GM19372 (cell line): ENCODE results near the gene FGL2.
"Not testable (repeated sequence)": the region's sequence is repeated elsewhere in the genome, so short reads cannot be mapped to it uniquely, and the experiment has no call there.

Source experiments
- ATAC-seq: cut with Tn5 transposase; IDR thresholded peaks from one replicate; pipeline ENCODE4 v1.9.1; 2021; ENCODE audit warnings: mild to moderate bottlenecking, low read depth, moderate library complexity; ENCODE audit not compliant: unreplicated experiment

The FGL2 gene, protein sequence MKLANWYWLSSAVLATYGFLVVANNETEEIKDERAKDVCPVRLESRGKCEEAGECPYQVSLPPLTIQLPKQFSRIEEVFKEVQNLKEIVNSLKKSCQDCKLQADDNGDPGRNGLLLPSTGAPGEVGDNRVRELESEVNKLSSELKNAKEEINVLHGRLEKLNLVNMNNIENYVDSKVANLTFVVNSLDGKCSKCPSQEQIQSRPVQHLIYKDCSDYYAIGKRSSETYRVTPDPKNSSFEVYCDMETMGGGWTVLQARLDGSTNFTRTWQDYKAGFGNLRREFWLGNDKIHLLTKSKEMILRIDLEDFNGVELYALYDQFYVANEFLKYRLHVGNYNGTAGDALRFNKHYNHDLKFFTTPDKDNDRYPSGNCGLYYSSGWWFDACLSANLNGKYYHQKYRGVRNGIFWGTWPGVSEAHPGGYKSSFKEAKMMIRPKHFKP

DNA sequence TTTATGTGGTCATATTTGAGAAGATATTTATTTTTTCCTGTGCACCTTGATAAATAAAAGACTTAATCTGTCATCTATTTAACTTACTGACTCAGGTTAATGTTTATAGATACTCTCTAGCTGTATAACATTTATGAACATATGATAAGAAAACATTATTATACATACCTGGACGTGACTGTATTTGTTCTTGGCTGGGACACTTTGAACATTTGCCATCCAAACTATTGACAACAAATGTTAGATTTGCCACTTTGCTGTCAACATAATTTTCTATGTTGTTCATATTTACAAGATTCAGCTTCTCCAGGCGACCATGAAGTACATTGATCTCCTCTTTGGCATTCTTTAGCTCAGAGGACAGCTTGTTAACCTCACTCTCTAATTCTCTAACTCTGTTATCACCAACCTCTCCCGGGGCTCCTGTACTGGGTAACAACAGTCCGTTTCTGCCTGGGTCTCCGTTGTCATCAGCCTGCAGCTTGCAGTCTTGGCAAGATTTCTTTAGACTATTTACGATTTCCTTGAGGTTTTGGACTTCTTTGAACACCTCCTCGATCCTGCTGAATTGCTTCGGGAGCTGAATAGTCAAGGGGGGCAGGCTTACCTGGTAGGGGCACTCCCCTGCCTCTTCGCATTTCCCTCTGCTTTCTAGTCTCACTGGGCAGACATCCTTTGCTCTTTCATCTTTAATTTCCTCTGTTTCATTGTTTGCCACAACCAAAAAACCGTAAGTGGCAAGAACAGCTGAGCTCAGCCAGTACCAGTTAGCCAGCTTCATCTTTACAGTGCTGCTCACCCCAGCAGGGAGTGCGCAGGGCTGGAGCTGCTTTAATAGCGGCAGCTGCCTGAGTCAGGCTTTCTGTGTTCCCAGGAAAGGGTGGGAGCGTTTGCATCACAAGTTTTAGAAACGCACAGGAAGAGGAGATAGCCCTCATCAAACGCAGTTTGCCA lies at the start of gene FGL2:
FGL2 (minus strand) TSS at position 807 of the 954 bp plus-strand sequence; CDS start at position 781, 26 bp downstream.
- no peak for ATAC-seq

DNA sequence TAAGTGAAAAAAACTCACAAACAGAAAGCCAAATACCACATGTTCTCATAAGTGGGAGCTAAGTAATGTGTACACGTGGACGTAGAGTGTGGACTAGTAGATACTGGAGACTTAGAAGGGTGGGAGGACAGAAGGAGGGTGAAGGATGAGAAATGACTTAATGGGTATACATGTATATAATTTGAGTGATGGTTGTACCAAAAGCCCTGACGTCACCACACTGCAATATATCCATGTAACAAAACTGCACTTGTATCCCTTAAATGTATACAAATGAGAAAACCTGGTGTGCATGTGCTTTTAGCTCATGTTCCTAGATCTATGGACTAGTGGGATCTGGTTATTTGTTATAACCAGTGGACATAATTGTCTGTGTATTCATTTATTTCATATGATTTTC lies 48.5 kb upstream of the FGL2 start:
- ATAC-seq = no peak

DNA sequence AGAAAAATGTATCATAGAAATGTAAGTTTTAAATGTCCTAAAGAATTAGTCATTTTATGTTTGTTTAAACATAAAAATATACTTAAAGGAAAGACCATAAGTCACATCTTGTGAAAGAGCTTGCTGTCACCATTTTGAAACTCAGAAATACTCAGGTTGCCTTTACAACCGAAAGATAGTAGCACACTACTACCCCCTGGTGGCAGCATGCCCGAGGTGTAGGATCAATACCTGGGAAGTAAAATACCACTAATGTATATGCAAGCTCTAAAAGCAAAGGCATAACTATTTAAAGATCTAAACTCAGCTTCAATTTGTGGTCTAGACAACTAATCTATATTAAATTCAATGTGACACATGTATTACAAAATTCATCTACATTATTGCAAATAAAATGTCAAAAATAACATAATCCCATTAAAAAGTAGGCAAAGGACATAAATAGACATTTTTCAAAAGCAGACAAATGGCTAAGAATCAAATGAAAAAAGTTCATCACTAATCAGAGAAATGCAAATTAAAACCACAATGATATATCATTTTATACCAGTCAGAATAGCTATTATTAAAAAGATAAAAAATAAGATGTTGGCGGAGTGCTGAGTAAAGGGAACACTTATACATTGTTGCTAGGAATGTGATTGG lies 47.7 kb upstream of the FGL2 start:
- ATAC-seq = peak; percentile 85

DNA sequence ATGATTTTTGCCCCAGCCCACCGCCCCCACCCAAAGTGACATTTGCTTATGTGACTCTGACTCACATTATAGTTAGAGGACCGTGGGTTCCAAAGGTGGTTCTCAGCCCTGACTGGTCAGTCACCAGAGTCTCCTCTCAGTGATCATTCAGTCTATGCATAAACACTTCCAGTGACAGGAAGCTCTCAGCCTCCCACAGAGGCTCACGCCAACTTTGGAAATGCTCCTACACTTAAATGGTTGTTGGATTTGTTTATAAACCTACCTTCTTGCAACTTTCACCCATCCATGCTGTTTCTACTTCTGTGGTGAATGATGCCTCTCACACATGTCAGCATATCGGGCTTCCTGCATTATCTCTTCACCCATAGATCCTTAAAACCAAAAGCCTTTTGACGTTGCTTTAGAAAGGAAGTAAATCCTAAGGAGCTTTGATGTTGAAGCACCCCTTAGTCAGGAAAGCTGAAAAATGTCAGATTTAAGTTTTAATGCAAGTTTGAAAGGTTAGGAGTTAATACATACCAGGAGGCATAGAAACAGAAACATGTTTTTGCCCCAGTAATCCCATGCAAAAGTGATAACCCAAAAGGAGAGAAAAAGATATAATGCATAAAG lies 46.5 kb upstream of the FGL2 start:
- no peak for ATAC-seq

DNA sequence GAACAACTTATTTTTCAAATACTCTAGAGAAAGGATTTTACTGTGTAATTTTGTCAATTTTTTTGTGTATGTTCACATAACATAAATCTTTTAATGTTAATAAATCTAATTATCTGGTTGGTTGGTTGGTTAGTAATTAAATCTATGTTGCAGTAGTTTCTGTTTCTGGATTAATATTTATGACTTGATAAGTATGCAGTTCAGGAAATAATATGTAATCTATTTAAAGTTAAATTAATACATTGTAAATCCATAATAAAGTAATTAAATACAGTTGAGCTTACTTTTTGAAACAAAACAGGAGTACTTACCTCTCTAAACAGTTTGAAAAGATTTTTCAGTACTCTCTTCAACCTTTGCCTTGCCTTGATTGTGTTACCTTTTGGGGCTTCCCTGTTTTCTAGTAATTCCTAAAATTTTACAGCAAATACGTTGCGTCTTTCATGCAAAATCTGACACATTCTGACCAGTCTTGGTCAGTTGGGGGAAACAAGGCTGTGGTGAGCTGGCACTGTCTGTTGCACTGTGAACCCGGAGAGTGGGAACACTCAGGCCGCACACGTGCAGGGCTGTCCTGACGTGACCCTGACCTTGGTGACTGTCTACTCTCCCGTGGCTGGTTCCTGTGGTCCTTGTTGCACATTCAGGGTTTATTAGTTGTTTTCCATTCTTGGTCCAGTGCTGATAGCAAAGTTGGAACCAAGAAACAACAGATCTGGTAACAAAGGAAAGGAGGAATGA lies 45.6 kb upstream of the FGL2 start:
- no peak for ATAC-seq

DNA sequence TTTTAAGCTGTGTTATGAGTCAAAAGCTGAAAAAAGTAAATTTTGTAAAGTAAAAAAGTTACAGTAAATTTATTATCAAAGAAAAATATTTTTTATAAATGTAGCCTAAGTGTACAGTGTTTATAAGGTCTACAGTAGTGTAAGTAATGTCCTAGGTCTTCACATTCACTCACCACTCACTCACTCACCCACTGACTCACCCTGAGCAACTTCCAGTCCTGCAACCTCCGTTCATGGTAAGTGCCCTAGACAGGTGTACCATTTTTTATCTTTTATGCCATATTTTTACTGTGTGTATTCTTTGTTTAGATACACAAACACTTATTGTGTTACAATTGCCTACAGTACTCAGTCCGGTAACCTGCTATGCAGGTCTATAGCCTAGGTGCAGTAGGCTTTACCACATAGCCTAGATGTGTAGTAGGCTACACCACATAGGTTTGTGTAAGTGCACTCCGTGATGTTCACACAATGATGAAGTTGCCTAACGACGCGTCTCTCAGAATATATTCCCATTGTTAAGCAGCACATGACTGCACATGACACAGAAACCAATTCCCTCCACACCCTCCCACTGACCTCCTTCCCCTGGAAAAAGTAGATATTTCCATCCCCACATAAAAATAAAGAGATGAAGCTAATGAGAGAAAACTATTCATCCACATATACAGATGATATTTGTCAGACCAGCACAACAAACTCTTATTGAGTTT lies 44.8 kb upstream of the FGL2 start:
- ATAC-seq = no peak

DNA sequence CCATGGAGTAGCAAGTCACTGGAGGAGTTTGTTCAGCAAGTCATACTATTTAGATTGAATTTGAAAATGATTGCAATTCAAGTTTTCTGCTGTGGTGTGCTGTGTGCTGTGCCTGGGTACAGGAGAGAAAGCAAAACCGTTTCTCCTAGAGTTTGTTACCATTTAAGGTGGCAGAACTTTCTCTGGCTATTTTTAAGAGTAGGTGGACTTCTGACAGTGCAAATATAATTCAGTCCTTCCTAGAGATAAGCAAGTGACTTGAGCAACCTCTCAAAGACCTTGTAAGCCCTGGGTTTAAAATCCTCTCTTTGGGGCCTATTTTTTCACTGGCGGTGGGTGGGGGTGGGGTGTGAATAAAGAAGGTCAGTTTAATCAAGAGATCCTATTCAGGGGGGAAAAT lies 42.9 kb upstream of the FGL2 start:
- ATAC-seq = no peak

DNA sequence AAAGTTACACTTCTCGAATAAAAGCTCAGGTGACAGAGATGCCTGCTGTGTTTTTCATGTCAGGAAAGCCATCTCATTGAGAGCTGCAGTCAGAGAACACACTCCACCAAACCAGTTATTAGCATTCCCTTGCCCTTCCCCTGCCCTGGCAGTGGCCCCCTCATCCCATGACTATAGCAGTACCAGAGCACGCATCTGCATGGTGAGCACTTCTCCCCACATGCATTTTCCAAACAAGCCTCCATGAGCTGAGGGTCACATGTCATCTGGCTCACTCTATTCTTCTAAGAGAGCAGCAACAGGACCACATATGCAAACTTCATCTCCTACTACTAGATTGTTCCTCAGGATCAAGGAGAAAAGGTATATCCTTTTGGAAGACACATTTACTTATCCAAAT lies 42.4 kb upstream of the FGL2 start:
- no peak for ATAC-seq

DNA sequence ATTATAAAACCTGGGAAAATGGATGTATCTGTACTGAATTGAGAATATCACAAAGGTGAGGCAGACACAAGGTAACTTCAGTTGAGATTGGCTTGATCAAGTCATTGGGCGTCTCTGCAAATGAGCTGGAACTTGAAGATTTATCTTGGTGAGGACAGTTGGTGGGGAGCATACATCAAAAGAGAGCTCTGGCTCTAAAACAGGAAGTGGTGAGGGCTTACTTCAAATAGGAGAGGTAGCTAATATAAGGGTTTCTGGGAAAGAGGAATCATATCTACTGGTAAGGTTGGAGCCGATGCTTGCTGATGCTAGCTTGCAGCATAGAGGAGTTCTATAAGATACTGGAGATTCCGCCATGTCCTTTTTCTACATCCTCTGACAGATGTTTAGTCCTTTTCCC lies 39.9 kb upstream of the FGL2 start:
- ATAC-seq = no peak

DNA sequence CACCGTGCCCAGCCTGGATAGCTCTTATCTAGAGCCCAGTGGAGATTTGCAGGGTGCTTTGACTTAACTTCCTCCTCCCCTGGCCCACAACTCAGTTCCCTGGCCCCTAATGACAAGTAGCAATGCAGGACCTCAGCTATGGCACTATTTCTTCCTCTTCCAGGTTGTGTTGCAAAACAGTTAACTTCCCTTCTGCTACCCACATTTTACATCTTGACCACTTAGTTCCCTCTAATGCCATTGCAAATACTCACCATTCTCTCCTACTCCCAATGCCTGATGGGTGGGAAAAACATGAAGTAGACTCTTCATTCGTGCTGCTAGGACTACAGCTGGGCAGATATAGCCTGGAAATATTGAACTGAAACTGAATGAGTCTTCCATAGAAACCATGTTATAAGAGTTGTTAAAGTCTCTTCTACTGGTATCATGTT lies 39.1 kb upstream of the FGL2 start:
- ATAC-seq = no peak

DNA sequence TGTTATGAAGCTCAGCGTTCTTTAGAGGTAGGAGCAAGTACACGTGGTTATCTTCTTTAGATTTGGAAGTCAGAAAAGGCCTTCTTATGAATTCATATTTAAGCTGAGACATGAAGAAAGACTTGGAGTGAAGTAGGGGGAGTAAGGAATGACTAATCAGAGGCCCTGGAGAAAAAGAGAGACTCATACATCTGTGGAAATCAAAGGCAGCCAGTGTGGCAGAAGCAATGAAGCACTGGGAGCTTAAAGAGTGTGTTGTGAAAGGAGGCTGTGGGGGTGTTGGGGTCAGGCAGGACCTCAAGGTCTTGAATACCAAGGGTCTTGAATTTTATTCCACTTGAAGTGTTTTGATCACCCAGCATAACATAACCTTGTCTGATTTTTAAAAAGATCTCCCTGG lies 35.7 kb upstream of the FGL2 start:
- ATAC-seq = no peak

DNA sequence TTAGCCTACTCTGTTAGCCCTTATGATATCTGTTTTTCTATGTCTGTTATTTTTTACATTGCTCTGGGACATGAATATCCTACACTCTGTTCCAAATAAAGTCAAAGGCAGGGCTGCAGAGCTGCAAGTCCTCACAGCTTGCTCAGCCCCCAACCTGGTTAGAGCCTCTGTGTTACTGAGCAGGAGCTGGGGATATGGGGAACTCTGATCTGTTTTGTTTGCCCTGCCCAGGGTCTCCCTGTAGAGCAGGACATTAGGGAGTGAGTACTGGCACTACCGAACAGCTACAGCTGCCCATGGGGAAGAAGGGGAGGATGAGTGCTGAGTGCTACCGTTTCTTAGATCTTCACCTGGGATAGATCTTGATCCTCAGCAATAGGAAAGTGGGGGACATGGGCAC lies 32.8 kb upstream of the FGL2 start:
- no peak for ATAC-seq

DNA sequence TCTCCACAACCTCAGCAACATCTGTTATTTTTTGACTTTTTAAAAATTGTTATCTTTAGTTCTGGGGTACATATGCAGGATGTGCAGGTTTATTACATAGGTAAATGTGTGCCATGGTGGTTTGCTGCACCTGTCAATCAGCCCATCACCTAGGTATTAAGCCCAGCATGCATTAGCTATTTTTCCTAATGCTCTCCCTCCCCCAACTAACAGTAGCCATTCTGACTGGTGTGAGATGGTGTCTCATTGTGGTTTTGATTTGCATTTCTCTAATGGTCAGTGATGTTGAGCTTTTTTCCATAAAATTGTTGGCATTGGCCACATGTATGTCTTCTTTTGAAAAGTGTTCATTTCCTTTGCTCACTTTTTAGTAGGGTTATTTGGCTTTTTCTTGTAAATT lies 29.2 kb upstream of the FGL2 start:
- ATAC-seq = not testable (repeated sequence)

DNA sequence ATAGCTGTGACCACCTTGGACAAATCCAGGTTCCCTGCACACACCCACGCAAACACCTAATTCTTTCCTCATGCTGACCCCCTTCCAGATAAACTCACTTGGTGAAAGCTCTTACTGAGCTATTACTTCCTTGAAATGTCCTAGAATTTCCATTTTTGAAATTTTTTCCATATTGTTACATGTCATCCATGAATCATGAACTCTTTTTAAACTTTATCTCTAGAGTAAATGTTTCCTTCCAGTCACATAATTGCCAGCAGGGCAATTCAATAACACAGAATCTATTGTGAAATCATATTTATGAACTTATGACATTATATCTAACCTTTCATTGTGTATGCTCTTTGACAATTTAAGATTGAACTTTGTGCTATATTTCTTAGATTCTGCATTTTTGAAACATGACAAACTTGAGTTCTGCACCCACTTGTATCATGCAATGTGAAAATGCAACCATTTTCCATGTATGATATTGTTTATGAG lies 26.8 kb upstream of the FGL2 start:
- no peak for ATAC-seq

DNA sequence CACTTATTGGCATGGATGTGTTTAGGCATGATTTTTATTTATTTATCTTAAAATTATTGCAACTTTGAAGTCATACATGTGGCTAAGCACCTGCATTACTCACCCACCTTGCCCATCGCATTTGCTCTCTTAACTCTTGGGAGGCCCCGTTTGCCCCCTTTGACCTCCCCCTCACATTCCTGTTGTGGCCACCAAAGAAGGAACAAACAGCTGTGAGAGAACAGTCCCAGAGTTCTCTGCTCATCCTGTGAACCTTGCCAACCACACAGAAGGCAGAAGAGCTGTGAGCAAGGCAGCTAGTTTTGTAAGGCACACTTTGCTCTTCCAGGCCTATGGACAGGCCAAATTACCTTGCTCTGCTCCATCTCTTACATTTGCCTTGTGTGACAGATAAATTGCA lies 23.6 kb upstream of the FGL2 start:
- ATAC-seq = no peak

DNA sequence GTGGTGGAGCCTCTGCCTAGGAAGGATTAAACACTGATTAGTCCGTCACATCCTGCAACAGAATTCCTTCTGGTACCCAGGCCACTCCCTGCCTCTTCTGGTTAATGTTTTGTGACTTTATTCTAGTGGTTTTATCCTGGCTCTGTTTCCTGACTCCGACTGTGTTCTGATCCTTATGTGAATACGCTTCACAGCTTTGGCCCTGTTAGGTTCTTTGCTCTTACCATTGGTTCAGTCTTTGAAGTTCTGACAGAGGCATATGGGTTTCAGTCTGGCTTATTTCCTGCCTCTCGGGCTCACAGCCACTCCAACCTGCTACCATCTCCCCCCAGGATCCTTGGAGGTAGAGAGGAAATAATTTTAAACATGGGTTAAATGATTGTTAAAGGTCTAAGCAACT lies 23.2 kb upstream of the FGL2 start:
- ATAC-seq = no peak

DNA sequence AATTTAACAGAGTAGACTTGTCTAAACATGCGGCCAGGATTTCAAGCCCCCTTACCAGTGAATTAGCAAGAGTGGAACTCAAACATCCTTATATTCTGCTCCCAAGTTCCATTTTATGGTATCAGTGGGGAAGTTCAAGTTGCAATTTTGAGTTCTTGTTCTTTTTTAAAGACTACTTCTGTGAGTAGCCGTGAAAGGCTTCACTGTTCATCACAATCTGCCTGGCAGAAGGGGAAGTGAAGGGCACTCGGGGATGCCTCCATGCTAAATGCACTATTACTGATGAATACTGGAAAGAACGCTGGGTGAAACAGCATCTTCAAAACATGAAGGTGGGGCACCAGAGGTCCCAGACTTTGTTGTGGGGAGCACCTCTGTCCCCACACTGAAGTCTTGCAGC lies 22.4 kb upstream of the FGL2 start:
- ATAC-seq = no peak

DNA sequence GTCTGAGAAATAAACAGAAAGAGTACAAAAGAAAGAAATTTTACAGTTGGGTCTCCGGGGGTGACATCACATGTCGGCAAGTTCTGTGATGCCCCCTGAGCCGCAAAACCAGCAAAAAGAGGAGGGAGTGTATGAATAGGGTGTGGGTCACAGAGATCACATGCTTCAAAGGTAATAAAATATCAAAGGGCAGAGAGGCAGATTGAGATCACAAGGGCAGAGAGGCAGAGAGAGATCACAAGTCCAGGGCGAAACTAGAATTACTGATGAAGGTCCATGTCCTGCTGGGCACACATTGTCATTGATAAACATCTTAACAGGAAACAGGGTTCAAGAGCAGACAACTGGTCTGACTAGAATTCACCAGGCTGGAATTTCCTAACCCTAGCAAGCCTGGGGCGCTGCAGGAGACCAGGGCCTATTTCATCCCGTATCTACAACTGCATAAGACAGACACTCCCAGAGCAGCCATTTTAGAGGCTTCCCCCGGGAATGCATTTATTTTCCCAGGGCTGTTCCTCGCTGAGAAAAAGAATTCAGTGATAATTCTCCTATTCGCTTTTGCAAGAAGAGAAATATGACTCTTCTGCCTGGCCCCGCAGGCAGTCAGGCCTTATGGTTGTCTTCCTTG lies 20.2 kb upstream of the FGL2 start:
- not testable (repeated sequence) for ATAC-seq
